ENCODE results near the gene CCDC8.
"Not testable (repeated sequence)": the region's sequence is repeated elsewhere in the genome, so short reads cannot be mapped to it uniquely, and the experiment has no call there.

GRCh38 chr19:46415804-46416709, 2.7 kb upstream of the CCDC8 start:
- not testable (repeated sequence) for TF ChIP-seq POLR2AphosphoS5 (IDR thresholded peaks at IDR 0.05); CTCF (IDR thresholded peaks at IDR 0.05; ENCODE audit: poor library complexity, severe bottlenecking); EZH2 (IDR thresholded peaks at IDR 0.05; ENCODE audit: borderline replicate concordance, insufficient read depth, low read length, poor library complexity, severe bottlenecking)
- TF ChIP-seq RAD21 (conservative IDR thresholded peaks at IDR 0.05): peak; percentile 19

Measured in neural cell (in vitro differentiated cells).